ENCODE measurements around the gene MAP2K6.

GRCh38 chr17:69438776-69439175, 24.3 kb downstream of the MAP2K6 start:
- no peak for TF ChIP-seq CTCF (IDR thresholded peaks at IDR 0.05 in 2 of 3, conservative IDR thresholded peaks at IDR 0.05 in 1 of 3; ENCODE audit: control insufficient read depth in 2 of 3, extremely low read depth in 1 of 3, insufficient read depth in 1 of 3, low read depth in 3 of 3, low read length in 3 of 3)
- TF ChIP-seq NR2C1 (IDR thresholded peaks at IDR 0.05) = no peak
- no peak for TF ChIP-seq CBX3 (IDR thresholded peaks at IDR 0.05; ENCODE audit: borderline replicate concordance, low read depth)
- TF ChIP-seq CEBPB (IDR thresholded peaks at IDR 0.05; ENCODE audit: borderline replicate concordance in 1 of 2, low read depth in 2 of 2, low read length in 2 of 2) = no peak
- TF ChIP-seq RFX5 (IDR thresholded peaks at IDR 0.05; ENCODE audit: low read depth, low read length) = no peak
- TF ChIP-seq ELK1 (IDR thresholded peaks at IDR 0.05; ENCODE audit: low read depth, low read length) = no peak
- no peak for TF ChIP-seq YY1 (IDR thresholded peaks at IDR 0.05; ENCODE audit: low read depth, low read length)
- no peak for TF ChIP-seq REST (IDR thresholded peaks at IDR 0.05; ENCODE audit: low read depth, low read length)
- no peak for TF ChIP-seq CHD4 (IDR thresholded peaks at IDR 0.05)
- no peak for TF ChIP-seq EZH2 (IDR thresholded peaks at IDR 0.05; ENCODE audit: borderline replicate concordance, control insufficient read depth, low read depth, low read length)
- TF ChIP-seq CHD1 (IDR thresholded peaks at IDR 0.05; ENCODE audit: low read depth, low read length) = no peak
- TF ChIP-seq MAX (IDR thresholded peaks at IDR 0.05; ENCODE audit: low read depth, low read length) = no peak
